Measurements from ENCODE around the gene ZNF652.

DNA sequence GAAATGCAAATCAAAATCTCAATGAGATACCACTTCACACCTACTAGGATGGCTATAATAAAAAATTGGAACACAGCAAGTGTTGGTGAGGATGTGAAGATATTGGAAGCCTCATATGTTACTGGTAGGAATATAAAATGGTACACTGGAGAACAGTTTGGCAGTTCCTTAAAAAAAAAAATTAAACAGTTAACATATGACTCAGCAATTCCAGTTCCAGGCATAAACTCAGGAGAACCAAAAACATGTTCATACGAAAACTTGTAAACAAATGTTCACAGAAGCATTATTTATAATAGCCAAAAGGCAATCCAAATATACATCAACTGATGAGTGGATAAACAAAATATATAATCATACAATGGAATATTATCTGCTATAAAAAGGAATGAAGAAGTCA lies 28.2 kb downstream of the ZNF652 start:
- TF ChIP-seq EZH2phosphoT487 (IDR thresholded peaks at IDR 0.05; ENCODE audit: borderline replicate concordance, low read length) = no peak
- TF ChIP-seq, protein P1, sequence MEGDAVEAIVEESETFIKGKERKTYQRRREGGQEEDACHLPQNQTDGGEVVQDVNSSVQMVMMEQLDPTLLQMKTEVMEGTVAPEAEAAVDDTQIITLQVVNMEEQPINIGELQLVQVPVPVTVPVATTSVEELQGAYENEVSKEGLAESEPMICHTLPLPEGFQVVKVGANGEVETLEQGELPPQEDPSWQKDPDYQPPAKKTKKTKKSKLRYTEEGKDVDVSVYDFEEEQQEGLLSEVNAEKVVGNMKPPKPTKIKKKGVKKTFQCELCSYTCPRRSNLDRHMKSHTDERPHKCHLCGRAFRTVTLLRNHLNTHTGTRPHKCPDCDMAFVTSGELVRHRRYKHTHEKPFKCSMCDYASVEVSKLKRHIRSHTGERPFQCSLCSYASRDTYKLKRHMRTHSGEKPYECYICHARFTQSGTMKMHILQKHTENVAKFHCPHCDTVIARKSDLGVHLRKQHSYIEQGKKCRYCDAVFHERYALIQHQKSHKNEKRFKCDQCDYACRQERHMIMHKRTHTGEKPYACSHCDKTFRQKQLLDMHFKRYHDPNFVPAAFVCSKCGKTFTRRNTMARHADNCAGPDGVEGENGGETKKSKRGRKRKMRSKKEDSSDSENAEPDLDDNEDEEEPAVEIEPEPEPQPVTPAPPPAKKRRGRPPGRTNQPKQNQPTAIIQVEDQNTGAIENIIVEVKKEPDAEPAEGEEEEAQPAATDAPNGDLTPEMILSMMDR (conservative IDR thresholded peaks at IDR 0.05; ENCODE audit: low read depth, low read length) = no peak
- TF ChIP-seq EZH2 (IDR thresholded peaks at IDR 0.05; ENCODE audit: low read length, unreplicated experiment) = no peak
